ENCODE results near the gene AGER.
"Not testable (repeated sequence)": the region's sequence is repeated elsewhere in the genome, so short reads cannot be mapped to it uniquely, and the experiment has no call there.

Gene AGER

DNA sequence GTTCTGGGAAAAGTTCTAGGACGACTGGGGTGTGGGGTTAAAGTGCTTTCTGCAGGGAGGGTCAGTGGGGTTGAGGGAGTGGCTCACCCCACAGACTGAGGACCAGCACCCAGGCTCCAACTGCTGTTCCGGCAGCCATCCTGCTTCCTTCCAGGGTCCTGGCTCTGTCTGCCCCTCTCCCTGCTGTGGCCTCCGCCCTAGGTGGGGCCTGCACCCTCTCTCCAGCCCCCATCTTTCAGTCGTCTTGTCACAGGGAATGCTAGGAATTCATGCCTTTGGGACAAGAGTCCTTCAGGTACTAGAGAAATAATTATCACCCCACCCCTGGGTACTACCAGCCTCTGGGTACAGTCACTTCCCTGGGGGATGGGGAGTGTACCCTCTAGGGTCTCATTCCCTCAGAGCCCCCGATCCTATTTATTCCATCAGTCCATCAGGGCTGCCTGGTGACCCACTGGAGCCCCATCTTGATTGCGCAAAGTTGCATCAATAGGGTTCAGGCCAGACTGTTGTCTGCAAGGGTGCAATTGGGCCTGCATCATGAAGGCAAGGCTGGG, at the start of gene AGER:
Gene AGER (minus strand): TSS at position 170 of the 557 bp plus-strand sequence. CDS start 31 bp downstream, at position 139.
- DNase-seq (ENCODE audit: low read depth in 2 of 3, low spot score in 1 of 3) = no peak

DNA sequence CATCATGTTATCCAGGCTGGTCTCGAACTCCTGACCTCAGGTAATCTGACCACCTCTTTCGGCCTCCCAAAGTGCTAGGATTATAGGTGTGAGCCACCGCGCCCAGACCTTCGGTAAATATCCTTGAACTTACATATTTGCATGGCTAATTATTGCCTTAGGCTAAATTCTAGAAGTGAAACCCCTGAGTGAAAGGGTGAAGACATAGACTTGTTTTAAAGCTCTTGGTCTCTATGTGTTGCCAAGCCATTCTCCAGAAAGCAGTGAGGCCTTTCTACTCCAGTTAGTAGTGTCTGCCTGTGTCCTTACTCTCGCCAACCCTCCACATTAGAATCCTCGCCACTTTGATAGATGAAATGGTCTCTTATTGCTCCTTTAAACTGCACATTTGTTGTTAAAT, 42.4 kb upstream of the AGER start:
- DNase-seq (ENCODE audit: low read depth in 2 of 3, low spot score in 1 of 3) = no peak

DNA sequence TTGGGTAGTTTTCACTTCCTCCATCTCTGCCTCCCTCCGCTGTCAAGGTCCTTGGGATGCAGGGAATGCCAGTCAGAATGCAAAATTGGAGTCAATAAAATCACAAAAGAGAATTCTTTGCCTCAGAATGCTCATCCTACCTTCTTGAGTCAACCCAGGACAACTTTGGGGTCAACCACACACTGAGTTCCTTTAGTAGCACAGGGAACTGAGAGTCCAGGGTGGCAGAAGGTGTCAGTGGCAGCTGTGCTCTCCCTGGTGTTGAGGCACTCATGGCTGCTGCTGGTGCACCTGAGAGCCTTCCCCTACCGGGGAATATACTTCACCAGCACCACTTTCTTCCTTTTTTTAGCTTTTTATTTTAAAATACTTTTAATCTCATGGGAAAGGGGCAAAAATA, 40.6 kb upstream of the AGER start:
- DNase-seq (ENCODE audit: low read depth in 2 of 3, low spot score in 1 of 3) = no peak

- no peak for DNase-seq (ENCODE audit: low read depth in 2 of 3, low spot score in 1 of 3)
Observed at GRCh38 chr6:32223258-32224235, 39.5 kb upstream of the AGER start, which contains the start of gene NOTCH4. TSS of gene NOTCH4 (minus strand) at chr6:32224067. CDS start at chr6:32223928, 139 bp downstream.

GRCh38 chr6:32222333-32223230, 38.5 kb upstream of the AGER start:
- no peak for DNase-seq (ENCODE audit: low read depth in 2 of 3, low spot score in 1 of 3)

DNA sequence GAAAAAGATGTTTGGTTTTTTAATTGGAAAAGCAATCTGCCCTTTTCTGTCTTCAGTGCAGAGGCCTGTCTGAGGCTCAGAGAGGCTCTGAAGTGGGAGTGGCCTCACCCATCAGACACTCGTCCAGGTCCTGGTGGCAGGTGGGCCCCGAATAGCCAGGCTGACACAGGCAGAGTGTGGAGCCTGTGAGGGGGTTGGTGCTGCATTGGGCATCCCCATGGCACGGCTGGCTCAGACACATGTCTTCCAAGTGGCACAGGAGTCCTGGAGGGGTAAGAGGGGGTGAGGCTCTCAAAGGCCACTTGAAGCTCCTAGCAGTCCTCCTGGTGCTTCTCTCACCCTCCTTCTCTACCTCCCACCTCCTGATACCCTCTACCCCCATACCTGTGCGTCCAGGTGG, 36.0 kb upstream of the AGER start:
- DNase-seq (ENCODE audit: low read depth in 2 of 3, low spot score in 1 of 3) = no peak

- DNase-seq (ENCODE audit: low read depth in 2 of 3, low spot score in 1 of 3) = no peak
Observed at GRCh38 chr6:32218167-32218566, 34.1 kb upstream of the AGER start.

DNA sequence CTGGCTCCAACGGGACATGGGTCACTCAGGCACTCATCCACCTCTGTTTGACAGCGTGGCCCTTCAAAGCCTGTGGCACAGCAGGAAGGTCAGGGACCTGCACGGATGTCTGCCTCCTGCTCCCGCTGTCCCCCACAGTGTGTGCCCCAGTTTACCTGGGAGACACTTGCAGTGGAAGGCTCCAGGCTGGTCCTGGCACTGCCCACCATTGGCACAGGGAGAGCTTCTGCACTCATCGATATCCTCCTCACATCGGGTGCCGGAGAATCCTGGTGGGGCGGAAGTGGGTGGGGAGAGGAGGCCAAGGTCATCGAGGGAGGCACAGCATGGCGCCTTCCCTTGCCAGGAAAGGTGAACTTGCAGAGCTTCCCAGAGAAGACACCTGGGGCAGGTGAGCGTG, 32.9 kb upstream of the AGER start:
- no peak for DNase-seq (ENCODE audit: low read depth in 2 of 3, low spot score in 1 of 3)

DNA sequence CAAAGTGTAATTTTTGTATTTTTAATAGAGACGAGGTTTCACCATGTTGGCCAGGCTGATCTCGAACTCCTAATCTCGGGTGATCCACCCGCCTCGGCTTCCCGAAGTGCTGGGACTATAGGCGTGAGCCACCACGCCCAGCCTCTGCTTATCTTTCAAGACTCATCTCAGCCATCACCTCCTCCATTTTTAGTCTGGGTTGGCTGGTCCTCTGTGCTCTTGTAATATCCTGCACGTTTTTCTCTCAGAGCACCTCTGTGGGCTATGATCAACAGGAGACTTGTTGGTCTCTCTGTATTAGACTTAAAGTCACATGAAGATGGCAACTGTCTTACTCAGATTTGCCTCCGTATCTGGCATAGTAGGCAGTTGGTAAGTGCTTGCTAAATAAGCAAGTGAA, 32.2 kb upstream of the AGER start:
- no peak for DNase-seq (ENCODE audit: low read depth in 2 of 3, low spot score in 1 of 3)

DNA sequence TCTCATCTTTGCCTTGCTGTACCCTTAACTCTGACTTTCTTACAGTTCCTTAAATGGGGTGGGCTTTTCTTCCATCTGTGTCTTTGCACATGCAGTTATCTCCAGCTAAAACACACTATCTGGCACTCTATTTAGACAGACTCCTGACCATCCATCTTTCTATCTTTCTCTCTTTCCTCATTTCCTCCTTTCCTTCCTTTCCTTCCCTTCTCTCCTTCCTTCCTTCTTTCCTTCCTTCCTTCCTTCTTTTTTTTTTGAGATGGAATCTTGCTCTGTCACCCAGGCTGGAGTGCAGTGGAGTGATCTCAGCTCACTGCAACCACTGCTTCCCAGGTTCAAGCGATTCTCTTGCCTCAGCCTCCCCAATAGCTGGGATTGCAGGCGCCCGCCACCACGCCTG, 31.6 kb upstream of the AGER start:
- no peak for DNase-seq (ENCODE audit: low read depth in 2 of 3, low spot score in 1 of 3)

DNA sequence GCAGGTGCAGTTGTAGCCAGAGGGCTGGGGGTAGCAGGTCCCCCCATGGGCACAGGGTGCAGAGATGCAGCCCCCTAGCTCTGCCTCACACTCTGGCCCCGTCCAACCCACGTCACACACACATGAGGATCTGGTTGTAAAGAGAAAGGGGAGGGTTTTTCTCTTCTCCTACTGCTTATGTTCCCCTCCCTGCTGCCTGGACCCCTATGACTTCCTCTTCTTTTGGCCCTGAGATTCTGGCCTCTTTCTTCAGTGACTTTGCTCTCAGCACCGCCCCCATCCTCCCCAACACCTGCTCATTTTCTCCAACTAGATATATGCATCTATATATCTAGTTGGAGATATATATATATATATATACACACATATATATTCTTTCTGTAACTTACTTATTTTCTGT, 30.1 kb upstream of the AGER start:
- no peak for DNase-seq (ENCODE audit: low read depth in 2 of 3, low spot score in 1 of 3)

DNA sequence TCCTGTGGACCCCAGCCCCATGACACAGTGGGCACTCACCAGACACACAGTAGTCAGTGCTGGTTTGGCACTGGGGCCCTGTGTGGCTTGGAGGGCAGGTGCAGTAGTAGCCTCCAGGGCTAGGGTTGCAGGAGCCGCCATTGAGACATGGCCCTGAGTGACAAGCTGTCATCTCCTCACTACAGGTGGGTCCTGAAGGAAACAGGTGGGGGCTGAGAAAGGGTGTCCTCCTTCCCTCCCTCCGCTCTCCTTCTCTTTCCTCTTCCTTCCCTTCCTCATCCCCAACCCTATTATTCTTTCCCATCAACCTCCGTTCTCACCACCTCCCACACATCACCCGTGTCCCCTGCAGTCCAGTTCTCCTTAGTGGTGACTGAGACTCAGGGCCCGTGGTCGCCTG, 29.6 kb upstream of the AGER start:
- no peak for DNase-seq (ENCODE audit: low read depth in 2 of 3, low spot score in 1 of 3)

GRCh38 chr6:32212076-32212760, 28.2 kb upstream of the AGER start:
- DNase-seq (ENCODE audit: low read depth in 2 of 3, low spot score in 1 of 3) = no peak

- not testable (repeated sequence) for DNase-seq (ENCODE audit: low read depth in 2 of 3, low spot score in 1 of 3)
Observed at GRCh38 chr6:32211432-32211831, 27.4 kb upstream of the AGER start.

DNA sequence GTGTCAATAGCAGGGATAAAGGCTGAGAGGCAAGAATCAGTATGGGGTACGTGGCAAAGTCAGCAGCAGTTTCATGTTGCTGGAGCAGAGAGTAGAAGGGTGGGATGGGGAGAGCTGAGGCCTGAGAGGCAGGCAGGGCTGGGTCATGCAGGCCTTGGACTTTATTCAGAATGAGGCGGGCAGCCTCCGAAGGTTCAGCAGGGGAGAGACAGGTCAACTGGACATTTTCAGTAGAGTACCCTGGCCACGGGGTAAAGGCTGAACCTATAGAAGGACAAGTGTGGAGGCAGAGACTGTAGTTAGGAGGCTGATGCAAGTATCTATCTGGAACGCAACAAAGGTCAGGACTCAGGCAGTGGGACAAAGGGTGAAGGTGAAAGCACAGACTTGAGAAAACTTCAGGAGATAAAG, 26.1 kb upstream of the AGER start:
- no peak for DNase-seq (ENCODE audit: low read depth in 2 of 3, low spot score in 1 of 3)

DNA sequence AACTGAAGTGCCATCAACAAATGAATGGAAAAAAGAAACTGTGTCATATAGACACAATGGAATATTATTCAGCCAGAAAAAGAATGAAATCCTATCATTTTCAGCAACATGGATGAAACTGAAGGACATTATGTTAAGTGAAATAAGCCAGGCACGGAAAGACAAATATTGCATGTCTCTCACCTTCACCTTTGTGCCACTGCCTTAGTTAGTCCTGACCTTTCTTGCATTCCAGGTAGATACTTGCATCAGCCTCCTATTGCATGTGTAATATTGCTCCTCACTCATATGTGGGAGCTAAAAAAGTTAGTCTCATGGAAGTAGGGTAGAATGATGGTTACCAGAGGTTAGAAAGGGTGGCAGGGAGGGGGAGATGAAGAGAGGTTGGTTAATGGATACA, 24.9 kb upstream of the AGER start:
- DNase-seq (ENCODE audit: low read depth in 2 of 3, low spot score in 1 of 3) = no peak

GRCh38 chr6:32204268-32204715, 20.2 kb upstream of the AGER start:
- DNase-seq (ENCODE audit: low read depth in 2 of 3, low spot score in 1 of 3) = no peak

DNA sequence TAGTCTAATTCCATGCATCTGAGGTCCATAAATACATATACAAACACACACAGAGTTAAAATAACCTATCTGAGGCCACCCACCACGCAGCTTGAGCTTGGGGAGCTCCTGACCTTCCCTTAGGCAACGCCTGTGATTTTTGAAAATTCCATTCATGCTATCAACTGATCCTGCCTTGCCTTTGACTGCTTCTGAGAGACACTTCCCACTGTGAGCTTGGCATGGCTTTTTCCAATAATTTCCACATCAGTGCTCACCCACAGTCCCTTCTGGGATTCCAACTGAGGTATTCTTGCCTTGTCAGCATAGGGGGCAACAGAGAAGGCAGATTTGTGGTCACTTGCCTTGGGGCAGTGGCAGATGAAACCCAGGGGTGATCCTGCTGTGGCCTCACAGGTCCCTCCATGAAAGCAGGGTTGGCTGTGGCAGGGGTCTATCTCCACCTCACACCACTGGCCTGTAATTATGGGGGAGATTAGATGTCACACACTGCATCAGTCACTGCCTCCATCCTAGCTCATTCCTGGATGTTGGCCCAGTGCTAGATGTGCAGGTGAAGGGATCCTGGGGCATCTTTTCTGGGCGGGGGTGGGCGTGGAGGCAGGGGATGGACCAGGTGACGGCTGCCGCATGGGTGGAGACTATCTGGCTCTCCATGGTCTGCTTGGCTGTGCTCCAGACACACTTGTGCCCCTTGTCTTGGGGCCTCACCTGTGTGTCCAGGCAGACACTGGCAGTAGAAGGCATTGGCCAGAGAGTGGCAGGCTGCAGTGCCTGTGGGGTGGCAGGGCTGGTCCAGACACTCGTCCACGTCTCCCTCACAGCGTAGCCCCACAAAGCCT, 19.6 kb upstream of the AGER start:
- DNase-seq (ENCODE audit: low read depth in 2 of 3, low spot score in 1 of 3) = no peak

GRCh38 chr6:32202186-32202585, 18.1 kb upstream of the AGER start:
- DNase-seq (ENCODE audit: low read depth in 2 of 3, low spot score in 1 of 3) = no peak

Measured in stimulated activated CD4-positive, alpha-beta T cell treated with anti-CD3 and anti-CD28 coated beads, Interleukin-12 subunit alpha, Interleukin-12 subunit beta, amount 100 ng/mL, for 48 hours (primary cell).